ENCODE results near the gene TCAP.

DNA sequence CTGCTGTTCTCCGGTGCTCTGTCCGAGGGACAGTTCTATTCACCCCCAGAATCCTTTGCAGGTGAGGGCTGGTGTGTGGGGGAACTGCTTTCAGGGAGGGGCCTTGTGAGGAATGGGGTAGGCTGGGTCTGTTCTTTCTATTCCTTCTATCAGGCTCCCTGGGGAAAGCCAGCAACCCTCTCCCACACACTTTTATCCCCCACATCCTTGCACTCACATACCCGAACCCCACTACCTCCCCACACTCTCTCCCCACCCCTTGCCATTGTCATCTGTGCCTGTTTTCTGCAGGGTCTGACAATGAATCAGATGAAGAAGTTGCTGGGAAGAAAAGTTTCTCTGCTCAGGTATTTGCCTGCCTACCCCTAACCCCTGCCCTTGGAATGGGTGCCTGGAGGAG, 6.4 kb upstream of the TCAP start:
- TF ChIP-seq POLR2A (IDR thresholded peaks at IDR 0.05), result no peak
- TF ChIP-seq EP300 (IDR thresholded peaks at IDR 0.05), result no peak
- no peak for TF ChIP-seq CTCF (IDR thresholded peaks at IDR 0.05)
